HepG2 (cell line): ENCODE measurements around the gene SLC29A3. TPM values are rescaled to one million over a fixed set of nuclear protein-coding genes. Genes with fewer than 3 reads are reported as not detected.

Source experiments
- ADNP ChIP-seq: sonication (generic); formaldehyde crosslinking; IDR thresholded peaks from 2 replicates; pipeline ENCODE4 v1.4.0; 2020; ENCODE audit warnings: missing genetic modification reagents
- AGO1 ChIP-seq: fragments of 200-400 bp; formaldehyde crosslinking; IDR thresholded peaks from 2 replicates; pipeline ENCODE4 v1.6.1; 2017; ENCODE audit warnings: mild to moderate bottlenecking, low read depth, low read length, moderate library complexity; ENCODE audit not compliant: poor library complexity, severe bottlenecking
- AGO2 ChIP-seq: fragments of 200-400 bp; formaldehyde crosslinking; optimal IDR thresholded peaks from 2 replicates; pipeline ENCODE3; 2017; ENCODE audit warnings: mild to moderate bottlenecking, low read depth, low read length, moderate library complexity
- ARNTL ChIP-seq: sonication (generic); formaldehyde crosslinking; IDR thresholded peaks from 2 replicates; pipeline ENCODE4 v1.4.0; 2020; ENCODE audit warnings: mild to moderate bottlenecking, missing genetic modification reagents
- CENPX ChIP-seq: sonication (generic); formaldehyde crosslinking; IDR thresholded peaks from 2 replicates; pipeline ENCODE4 v1.9.0; 2021; ENCODE audit warnings: mild to moderate bottlenecking, missing genetic modification reagents, moderate library complexity
- CHD4 ChIP-seq: fragments of 200-600 bp; sonication (generic); IDR thresholded peaks from 2 replicates; pipeline ENCODE4 v1.7.0; 2017; ENCODE audit warnings: mild to moderate bottlenecking, low read length, borderline replicate concordance
- MATR3 ChIP-seq: sonication (generic); formaldehyde crosslinking; IDR thresholded peaks from 2 replicates; pipeline ENCODE4 v1.4.0; 2020; ENCODE audit warnings: missing genetic modification reagents
- RELA ChIP-seq: sonication (generic); formaldehyde crosslinking; IDR thresholded peaks from 2 replicates; pipeline ENCODE4 v1.4.0; 2020; ENCODE audit warnings: missing genetic modification reagents
- SNAPC2 ChIP-seq: sonication (generic); formaldehyde crosslinking; IDR thresholded peaks from 2 replicates; pipeline ENCODE4 v1.8.1; 2022; ENCODE audit warnings: mild to moderate bottlenecking, missing genetic modification reagents
- SNRNP70 ChIP-seq: fragments of 200-400 bp; formaldehyde crosslinking; IDR thresholded peaks from 2 replicates; pipeline ENCODE4 v1.6.1; 2017; ENCODE audit warnings: mild to moderate bottlenecking, low read depth, low read length, moderate library complexity
- TARDBP ChIP-seq: sonication (generic); formaldehyde crosslinking; IDR thresholded peaks from 2 replicates; pipeline ENCODE4 v1.8.0; 2022; ENCODE audit warnings: mild to moderate bottlenecking, missing genetic modification reagents
- U2AF1 ChIP-seq: fragments of 200-400 bp; formaldehyde crosslinking; optimal IDR thresholded peaks from 2 replicates; pipeline ENCODE3; 2017; ENCODE audit warnings: mild to moderate bottlenecking, low read depth, low read length
- ZC3H13 ChIP-seq: sonication (generic); formaldehyde crosslinking; IDR thresholded peaks from 2 replicates; pipeline ENCODE4 v1.8.1; 2023; ENCODE audit warnings: mild to moderate bottlenecking, missing genetic modification reagents, moderate library complexity
- ZNF10 ChIP-seq: sonication (generic); formaldehyde crosslinking; IDR thresholded peaks from 2 replicates; pipeline ENCODE4 v1.4.0; 2020; ENCODE audit warnings: mild to moderate bottlenecking, low read depth, missing genetic modification reagents, borderline replicate concordance
- ZNF382 ChIP-seq: sonication (generic); formaldehyde crosslinking; IDR thresholded peaks from 2 replicates; pipeline ENCODE4 v1.5.0; 2020; ENCODE audit warnings: missing genetic modification reagents, mild to moderate bottlenecking, borderline replicate concordance
- ZNF441 ChIP-seq: sonication (generic); formaldehyde crosslinking; IDR thresholded peaks from 2 replicates; pipeline ENCODE4 v1.7.0; 2021; ENCODE audit warnings: missing genetic modification reagents, borderline replicate concordance
- ZNF564 ChIP-seq: sonication (generic); formaldehyde crosslinking; IDR thresholded peaks from 2 replicates; pipeline ENCODE4 v1.8.1; 2023; ENCODE audit warnings: mild to moderate bottlenecking, missing genetic modification reagents
- ZNF724P ChIP-seq: sonication (generic); formaldehyde crosslinking; IDR thresholded peaks from 2 replicates; pipeline ENCODE4 v1.8.0; 2022; ENCODE audit warnings: missing genetic modification reagents, borderline replicate concordance
- polyA plus RNA-seq, 8 experiments: library from polyadenylated mRNA; depleted of rRNA in 3 of 8; stranded (reverse) in 7 of 8; unstranded in 1 of 8; fragments of >200 nt; fragmentation: Illumina TruSeq in 4 of 8; extraction: Trizol in 4 of 8; gene quantifications; 2 replicates each; pipeline versions ENCODE4 v1.2.1 to v1.2.3, GENCODE V29; 2011 to 2016; ENCODE audit warnings: low read depth in 4 of 8, missing spikeins in 1 of 8, mixed read lengths in 1 of 8; ENCODE audit not compliant: insufficient read depth in 1 of 8
- total RNA-seq, 5 experiments: library from RNA; depleted of rRNA; stranded (reverse); fragments of >200 nt; fragmentation: Illumina TruSeq; extraction: Trizol; gene quantifications; 2 replicates each; pipeline ENCODE4 v1.2.3, GENCODE V29; 2016; ENCODE audit warnings: low read depth in 1 of 5
- TF ChIP-seq, protein P1 (sequence below): sonication (generic); formaldehyde crosslinking; IDR thresholded peaks from 2 replicates; pipeline ENCODE4 v1.4.0; 2020; ENCODE audit warnings: missing genetic modification reagents, borderline replicate concordance
- TF ChIP-seq, protein P2 (sequence below): sonication (generic); formaldehyde crosslinking; IDR thresholded peaks from 2 replicates; pipeline ENCODE4 v1.5.1; 2020; ENCODE audit warnings: mild to moderate bottlenecking, missing genetic modification reagents, moderate library complexity
- TF ChIP-seq, protein P3 (sequence below): sonication (generic); formaldehyde crosslinking; IDR thresholded peaks from 2 replicates; pipeline ENCODE4 v1.4.0; 2020; ENCODE audit warnings: mild to moderate bottlenecking, missing genetic modification reagents
- TF ChIP-seq, protein P4 (sequence below): IDR thresholded peaks from 2 replicates; pipeline ENCODE4 v1.6.1; 2018; ENCODE audit warnings: missing genetic modification reagents

SLC29A3 gene
- total and polyA plus RNA-seq, 2 of the 13 experiments (the other 11 are each of a cell fraction or from before 2014, with no cell fraction given) = 8.6 to 11.8 TPM

DNA sequence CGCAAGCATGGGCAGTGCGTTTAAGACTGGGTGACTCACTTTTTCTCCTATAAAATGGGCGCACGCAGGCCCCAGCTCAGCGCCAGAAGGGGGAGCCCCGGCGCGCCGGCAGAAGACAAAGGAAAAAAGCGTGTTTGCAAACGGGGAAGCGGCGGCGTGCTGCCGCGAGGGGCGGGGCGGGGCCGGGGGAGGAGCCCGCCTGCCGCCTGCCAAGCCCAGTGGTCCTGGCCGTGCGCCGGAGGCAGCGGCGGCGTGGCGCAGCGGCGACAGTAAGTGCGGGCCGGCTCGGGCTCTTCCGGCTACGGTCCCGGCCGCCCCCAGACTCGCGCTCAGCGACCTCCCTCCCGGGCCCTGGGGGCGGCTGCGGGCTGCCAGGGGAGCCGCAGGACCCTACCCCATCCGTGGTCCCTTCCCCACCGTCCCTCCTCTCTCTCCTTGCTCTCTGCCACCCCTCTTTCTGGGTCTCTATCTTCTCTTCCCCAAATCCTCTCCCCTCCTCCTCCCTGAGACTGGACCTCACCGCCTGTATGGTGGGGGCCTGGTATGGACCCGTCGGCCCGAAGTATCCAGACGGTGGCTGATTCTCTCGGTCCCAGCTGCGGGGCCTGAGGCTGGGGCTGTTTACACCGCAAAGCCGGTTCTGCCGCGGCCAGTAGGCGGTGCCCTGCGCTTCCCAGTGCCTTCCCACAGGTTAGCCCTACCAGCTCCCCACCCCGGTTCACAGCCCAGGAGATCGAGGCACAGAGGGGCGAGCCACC lies at the start of gene SLC29A3 (continued):
- TF ChIP-seq AGO2 (peak; percentile 69), CHD4 (peak; percentile 26; the same call in 1 of the 2 replicates), CENPX (CRISPR knock-in tag) (no peak), U2AF1 (no peak), SNAPC2 (0 out of 2 replicates have a peak, but pooled peaks have one; percentile 26), ARNTL (CRISPR knock-in tag) (no peak), MATR3 (no peak), ADNP (peak; percentile 98), SNRNP70 (no peak), ZC3H13 (no peak; the same call in 1 of the 2 replicates), TARDBP (peak; percentile 65; the same call in 1 of the 2 replicates), ZNF724P (CRISPR knock-in tag) (no peak), ZNF382 (no peak), ZNF441 (CRISPR knock-in tag) (peak; percentile 54; the same call in 1 of the 2 replicates), RELA (CRISPR knock-in tag) (0 out of 2 replicates have a peak, but pooled peaks have one; percentile 23), AGO1 (no peak), ZNF10 (no peak), ZNF564 (peak; percentile 67; the same call in 1 of the 2 replicates)
- TF ChIP-seq, protein P1, sequence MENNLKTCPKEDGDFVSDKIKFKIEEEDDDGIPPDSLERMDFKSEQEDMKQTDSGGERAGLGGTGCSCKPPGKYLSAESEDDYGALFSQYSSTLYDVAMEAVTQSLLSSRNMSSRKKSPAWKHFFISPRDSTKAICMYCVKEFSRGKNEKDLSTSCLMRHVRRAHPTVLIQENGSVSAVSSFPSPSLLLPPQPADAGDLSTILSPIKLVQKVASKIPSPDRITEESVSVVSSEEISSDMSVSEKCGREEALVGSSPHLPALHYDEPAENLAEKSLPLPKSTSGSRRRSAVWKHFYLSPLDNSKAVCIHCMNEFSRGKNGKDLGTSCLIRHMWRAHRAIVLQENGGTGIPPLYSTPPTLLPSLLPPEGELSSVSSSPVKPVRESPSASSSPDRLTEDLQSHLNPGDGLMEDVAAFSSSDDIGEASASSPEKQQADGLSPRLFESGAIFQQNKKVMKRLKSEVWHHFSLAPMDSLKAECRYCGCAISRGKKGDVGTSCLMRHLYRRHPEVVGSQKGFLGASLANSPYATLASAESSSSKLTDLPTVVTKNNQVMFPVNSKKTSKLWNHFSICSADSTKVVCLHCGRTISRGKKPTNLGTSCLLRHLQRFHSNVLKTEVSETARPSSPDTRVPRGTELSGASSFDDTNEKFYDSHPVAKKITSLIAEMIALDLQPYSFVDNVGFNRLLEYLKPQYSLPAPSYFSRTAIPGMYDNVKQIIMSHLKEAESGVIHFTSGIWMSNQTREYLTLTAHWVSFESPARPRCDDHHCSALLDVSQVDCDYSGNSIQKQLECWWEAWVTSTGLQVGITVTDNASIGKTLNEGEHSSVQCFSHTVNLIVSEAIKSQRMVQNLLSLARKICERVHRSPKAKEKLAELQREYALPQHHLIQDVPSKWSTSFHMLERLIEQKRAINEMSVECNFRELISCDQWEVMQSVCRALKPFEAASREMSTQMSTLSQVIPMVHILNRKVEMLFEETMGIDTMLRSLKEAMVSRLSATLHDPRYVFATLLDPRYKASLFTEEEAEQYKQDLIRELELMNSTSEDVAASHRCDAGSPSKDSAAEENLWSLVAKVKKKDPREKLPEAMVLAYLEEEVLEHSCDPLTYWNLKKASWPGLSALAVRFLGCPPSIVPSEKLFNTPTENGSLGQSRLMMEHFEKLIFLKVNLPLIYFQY (CRISPR knock-in tag) = peak; percentile 31; the same call in 1 of the 2 replicates
- TF ChIP-seq, protein P2, sequence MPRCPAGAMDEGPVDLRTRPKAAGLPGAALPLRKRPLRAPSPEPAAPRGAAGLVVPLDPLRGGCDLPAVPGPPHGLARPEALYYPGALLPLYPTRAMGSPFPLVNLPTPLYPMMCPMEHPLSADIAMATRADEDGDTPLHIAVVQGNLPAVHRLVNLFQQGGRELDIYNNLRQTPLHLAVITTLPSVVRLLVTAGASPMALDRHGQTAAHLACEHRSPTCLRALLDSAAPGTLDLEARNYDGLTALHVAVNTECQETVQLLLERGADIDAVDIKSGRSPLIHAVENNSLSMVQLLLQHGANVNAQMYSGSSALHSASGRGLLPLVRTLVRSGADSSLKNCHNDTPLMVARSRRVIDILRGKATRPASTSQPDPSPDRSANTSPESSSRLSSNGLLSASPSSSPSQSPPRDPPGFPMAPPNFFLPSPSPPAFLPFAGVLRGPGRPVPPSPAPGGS (CRISPR knock-in tag) = no peak
- TF ChIP-seq, protein P3, sequence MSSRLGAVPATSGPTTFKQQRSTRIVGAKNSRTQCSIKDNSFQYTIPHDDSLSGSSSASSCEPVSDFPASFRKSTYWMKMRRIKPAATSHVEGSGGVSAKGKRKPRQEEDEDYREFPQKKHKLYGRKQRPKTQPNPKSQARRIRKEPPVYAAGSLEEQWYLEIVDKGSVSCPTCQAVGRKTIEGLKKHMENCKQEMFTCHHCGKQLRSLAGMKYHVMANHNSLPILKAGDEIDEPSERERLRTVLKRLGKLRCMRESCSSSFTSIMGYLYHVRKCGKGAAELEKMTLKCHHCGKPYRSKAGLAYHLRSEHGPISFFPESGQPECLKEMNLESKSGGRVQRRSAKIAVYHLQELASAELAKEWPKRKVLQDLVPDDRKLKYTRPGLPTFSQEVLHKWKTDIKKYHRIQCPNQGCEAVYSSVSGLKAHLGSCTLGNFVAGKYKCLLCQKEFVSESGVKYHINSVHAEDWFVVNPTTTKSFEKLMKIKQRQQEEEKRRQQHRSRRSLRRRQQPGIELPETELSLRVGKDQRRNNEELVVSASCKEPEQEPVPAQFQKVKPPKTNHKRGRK (CRISPR knock-in tag) = no peak
- TF ChIP-seq, protein P4, sequence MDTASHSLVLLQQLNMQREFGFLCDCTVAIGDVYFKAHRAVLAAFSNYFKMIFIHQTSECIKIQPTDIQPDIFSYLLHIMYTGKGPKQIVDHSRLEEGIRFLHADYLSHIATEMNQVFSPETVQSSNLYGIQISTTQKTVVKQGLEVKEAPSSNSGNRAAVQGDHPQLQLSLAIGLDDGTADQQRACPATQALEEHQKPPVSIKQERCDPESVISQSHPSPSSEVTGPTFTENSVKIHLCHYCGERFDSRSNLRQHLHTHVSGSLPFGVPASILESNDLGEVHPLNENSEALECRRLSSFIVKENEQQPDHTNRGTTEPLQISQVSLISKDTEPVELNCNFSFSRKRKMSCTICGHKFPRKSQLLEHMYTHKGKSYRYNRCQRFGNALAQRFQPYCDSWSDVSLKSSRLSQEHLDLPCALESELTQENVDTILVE (CRISPR knock-in tag) = 0 out of 2 replicates have a peak, but pooled peaks have one; percentile 34
